ENCODE measurements around the gene AKAP6. TPM values are rescaled to one million over a fixed set of nuclear protein-coding genes. Genes with fewer than 3 reads are reported as not detected.
A peak's percentile ranks its signal among the peaks of the same experiment; 100 is the strongest.

AKAP6 gene
- total and polyA plus RNA-seq, 2 experiments from 2014 or later: 0.38 to 0.42 TPM

GRCh38 chr14:32662211-32662610 is 333.1 kb downstream of the AKAP6 start:
- no peaks in the 10 kb centered on the region for H3K36me3 ChIP-seq (ENCODE audit: insufficient read depth)
- Mint-ChIP-seq H3K4me3 (no peak overlapping the region), H3K9me3 (no peaks in the 10 kb centered on the region), H3K27ac (no peak overlapping the region), H3K4me1 (peaks cover 16% of the 10 kb centered on the region; the same call in 2 of the 3 replicates), H3K27me3 (ENCODE audit: insufficient read depth, low read depth, poor library complexity) (no peaks in the 10 kb centered on the region), H3K36me3 (ENCODE audit: low read depth) (no peaks in the 10 kb centered on the region)
- no peak overlapping the region for H3K27ac ChIP-seq (ENCODE audit: low read depth)
- H4K20me1 ChIP-seq (replicated peaks; ENCODE audit: insufficient read depth): no peaks in the 10 kb centered on the region
- H3K4me2 ChIP-seq: peak overlapping the region; percentile 9; the same call in 1 of the 2 replicates
- H3F3A ChIP-seq (replicated peaks; ENCODE audit: low read depth): no peaks in the 10 kb centered on the region
- peaks cover 9% of the 10 kb centered on the region for H3K4me1 ChIP-seq (ENCODE audit: insufficient read depth)
- no peak overlapping the region for H2AFZ ChIP-seq
- H3K9me2 ChIP-seq (ENCODE audit: insufficient read depth): peaks cover 4% of the 10 kb centered on the region
- no peak for ATAC-seq
- no peak for TF ChIP-seq CREB1 (CRISPR knock-in tag; IDR thresholded peaks at IDR 0.05; ENCODE audit: low read depth)
- no peak for TF ChIP-seq EZH2 (IDR thresholded peaks at IDR 0.05; ENCODE audit: low read depth, unreplicated experiment)
- no peak for TF ChIP-seq ETS1 (IDR thresholded peaks at IDR 0.05)
- no peak for TF ChIP-seq ZNF331 (CRISPR knock-in tag; IDR thresholded peaks at IDR 0.05; ENCODE audit: low read depth)
- TF ChIP-seq ZNF114 (CRISPR knock-in tag; IDR thresholded peaks at IDR 0.05): no peak
- TF ChIP-seq JUNB (IDR thresholded peaks at IDR 0.05; ENCODE audit: unreplicated experiment): no peak
- no peak for TF ChIP-seq CTCF (conservative IDR thresholded peaks at IDR 0.05; ENCODE audit: low read depth in 2 of 2)
- TF ChIP-seq REST (IDR thresholded peaks at IDR 0.05; ENCODE audit: unreplicated experiment): no peak
- no peaks in the 10 kb centered on the region for H3K27me3 ChIP-seq (ENCODE audit: insufficient read depth)
- no peak for DNase-seq (ENCODE audit: low spot score)
- no peaks in the 10 kb centered on the region for H3K79me2 ChIP-seq (replicated peaks; ENCODE audit: insufficient read depth)
- no peak overlapping the region for H3K4me3 ChIP-seq

GRCh38 chr14:32666308-32666707 is 337.2 kb downstream of the AKAP6 start:
- Histone ChIP-seq H3F3A (replicated peaks; ENCODE audit: low read depth) (no peaks in the 10 kb centered on the region), H3K27ac (ENCODE audit: low read depth) (no peak overlapping the region), H3K4me2 (no peak overlapping the region), H3K4me3 (no peak overlapping the region), H3K4me1 (ENCODE audit: insufficient read depth) (peaks cover 9% of the 10 kb centered on the region), H4K20me1 (replicated peaks; ENCODE audit: insufficient read depth) (no peaks in the 10 kb centered on the region), H3K36me3 (ENCODE audit: insufficient read depth) (no peaks in the 10 kb centered on the region), H3K9me2 (ENCODE audit: insufficient read depth) (peaks cover 4% of the 10 kb centered on the region), H2AFZ (no peak overlapping the region), H3K27me3 (ENCODE audit: insufficient read depth) (no peaks in the 10 kb centered on the region), H3K79me2 (replicated peaks; ENCODE audit: insufficient read depth) (no peaks in the 10 kb centered on the region)
- Mint-ChIP-seq H3K36me3 (ENCODE audit: low read depth) (no peaks in the 10 kb centered on the region), H3K9me3 (peaks cover 2% of the 10 kb centered on the region; the same call in 1 of the 3 replicates), H3K4me3 (no peak overlapping the region), H3K27me3 (ENCODE audit: insufficient read depth, low read depth, poor library complexity) (no peaks in the 10 kb centered on the region), H3K27ac (no peak overlapping the region), H3K4me1 (peaks cover 10% of the 10 kb centered on the region; the same call in 2 of the 3 replicates)
- no peak for ATAC-seq
- DNase-seq (ENCODE audit: low spot score): no peak
- TF ChIP-seq ZNF114 (CRISPR knock-in tag; IDR thresholded peaks at IDR 0.05) (no peak), ETS1 (IDR thresholded peaks at IDR 0.05) (no peak), STAT1 (IDR thresholded peaks at IDR 0.05; ENCODE audit: unreplicated experiment) (no peak), EZH2 (IDR thresholded peaks at IDR 0.05; ENCODE audit: low read depth, unreplicated experiment) (no peak), NANOG (IDR thresholded peaks at IDR 0.05; ENCODE audit: borderline replicate concordance) (no peak), POLR2AphosphoS5 (IDR thresholded peaks at IDR 0.05; ENCODE audit: low read depth) (no peak), JUNB (IDR thresholded peaks at IDR 0.05; ENCODE audit: unreplicated experiment) (no peak), CREB1 (CRISPR knock-in tag; IDR thresholded peaks at IDR 0.05; ENCODE audit: low read depth) (no peak)

Measured in GM23338 (cell line).